HK-2 (cell line): ENCODE data around the gene TSC22D1.
"Not testable (repeated sequence)": the region's sequence is repeated elsewhere in the genome, so short reads cannot be mapped to it uniquely, and the experiment has no call there.

Experiments
- DNase-seq: peaks from one replicate; pipeline ENCODE4 v3.0.0-alpha.2; 2018; ENCODE audit not compliant: unreplicated experiment

The TSC22D1 gene

DNA sequence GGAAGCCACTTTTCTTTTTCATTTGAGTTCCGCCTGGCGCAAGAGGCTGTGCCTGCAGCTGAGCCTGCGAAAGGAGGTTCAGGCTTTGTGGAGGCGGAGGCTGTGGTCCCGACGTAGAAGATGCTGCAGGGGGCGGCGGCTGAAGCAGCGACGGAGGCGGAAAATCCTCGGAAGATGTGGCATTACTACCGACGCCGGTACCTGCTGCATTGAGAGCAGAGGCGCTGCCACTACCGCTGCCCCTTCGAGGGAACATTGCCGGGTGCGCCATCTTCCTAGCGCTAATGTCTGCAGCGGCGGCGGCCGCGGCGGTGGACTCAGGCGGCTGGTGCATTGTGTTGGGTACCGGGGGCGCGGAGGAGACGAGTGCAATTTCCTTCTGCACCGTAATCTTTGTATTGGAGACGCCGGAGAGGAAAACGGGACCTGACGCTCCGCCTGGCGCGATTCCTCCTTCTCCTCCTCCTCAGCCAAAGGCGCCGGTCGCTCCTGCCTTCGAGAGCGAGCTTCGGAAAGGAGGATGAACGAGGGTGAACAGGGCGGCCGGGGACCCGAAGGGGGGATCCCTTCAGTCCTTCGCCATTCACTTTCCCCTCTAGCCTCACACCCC is at the start of gene TSC22D1:
Gene TSC22D1 (minus strand): TSS at position 590 of the 610 bp plus-strand sequence. CDS start 256 bp downstream, at position 334.
- DNase-seq: peak; percentile 24

DNA sequence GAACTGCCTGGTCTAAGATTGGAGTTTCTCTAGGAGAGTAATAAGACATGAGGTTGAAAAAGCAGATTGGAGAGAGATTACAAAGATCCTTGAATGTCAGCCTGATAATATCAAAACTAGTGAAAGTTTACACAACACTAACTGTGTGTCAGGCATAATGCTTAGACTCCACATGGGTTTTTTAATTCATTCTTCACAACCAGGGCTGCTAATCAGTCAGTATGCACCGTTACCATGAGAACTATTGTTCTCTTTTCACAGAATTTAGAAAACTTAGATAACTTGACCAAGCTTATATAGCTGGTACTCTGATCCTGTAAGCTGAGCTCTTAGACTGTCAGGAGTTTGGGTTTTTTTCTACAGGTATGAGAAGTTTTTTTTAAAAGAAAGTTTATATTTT is 46.6 kb upstream of the TSC22D1 start:
- no peak for DNase-seq

DNA sequence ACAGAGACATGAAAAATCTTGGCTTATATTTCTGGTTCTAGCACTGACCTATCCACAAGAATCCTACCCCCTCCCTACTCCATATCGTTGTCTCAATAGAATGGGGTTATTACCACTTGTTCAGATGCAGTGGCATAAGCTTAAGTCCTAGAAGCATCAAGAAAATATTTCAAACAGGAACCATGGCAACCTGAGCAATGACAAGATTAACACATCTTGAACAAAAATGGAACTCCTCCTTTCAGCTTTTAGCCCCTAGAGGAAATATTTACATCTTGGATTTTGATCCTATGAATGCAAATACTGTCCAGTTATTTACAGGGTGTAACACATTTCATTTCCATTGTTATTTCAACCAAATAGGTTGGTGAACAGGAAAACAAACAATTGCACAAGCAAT is 46.1 kb upstream of the TSC22D1 start:
- DNase-seq: no peak

DNA sequence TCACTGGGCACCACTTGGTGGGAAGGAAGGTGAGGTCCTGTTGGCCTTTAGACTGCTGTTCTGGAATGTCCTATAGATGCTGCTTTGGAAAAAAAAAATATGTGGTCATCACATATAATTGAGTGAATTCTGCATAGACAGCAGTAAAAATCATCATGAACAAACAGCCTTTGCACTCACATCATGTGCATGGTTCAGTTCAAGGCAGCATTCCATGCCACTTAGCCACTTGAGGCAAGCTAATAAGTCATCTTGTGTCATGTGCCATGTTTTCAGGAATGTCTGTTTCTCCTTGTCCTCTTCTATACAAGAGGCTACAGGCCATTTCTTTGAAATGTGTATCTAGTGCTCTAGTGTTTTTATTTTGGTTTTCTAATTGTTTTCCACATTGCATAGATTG is 43.9 kb upstream of the TSC22D1 start:
- peak; percentile 25 for DNase-seq

DNA sequence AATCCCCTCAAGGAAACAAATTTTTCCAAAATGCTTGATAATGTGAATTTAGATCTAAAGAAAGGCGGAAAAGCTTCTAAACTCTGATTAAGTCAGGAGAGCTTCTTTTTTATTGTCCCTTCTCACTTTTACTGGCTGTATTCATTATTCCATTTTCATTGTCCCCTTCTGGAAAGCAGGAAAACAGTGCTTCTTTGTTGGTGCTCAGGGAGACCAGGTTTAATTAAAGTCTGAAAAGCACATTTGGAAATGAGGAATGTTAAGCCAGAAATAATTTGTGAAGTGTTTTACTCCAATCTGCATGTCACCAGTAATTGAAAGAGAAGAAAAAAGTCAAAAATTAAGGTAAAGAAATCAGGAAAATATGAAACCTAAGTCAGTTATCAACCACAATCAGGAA is 43.5 kb upstream of the TSC22D1 start:
- DNase-seq: no peak

DNA sequence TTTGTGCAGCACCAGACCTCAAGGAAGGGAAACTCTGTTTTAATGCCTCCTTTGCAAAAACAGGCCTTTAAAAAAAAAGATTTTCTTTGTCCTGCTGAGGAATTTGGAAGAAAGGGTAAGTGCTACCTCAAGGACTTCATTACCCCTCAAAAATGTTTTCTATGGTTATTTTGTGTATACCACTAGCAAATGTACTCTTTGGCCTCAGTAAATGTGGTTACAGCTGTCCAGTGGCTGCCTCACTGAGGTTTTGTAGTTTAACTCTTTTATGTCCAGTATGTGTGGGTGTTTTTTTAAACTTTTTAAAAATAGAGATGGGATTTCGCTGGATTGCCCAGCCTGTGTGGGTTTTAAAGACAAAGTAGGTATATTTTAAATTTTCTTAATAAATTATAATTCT is 42.2 kb upstream of the TSC22D1 start:
- DNase-seq: no peak

DNA sequence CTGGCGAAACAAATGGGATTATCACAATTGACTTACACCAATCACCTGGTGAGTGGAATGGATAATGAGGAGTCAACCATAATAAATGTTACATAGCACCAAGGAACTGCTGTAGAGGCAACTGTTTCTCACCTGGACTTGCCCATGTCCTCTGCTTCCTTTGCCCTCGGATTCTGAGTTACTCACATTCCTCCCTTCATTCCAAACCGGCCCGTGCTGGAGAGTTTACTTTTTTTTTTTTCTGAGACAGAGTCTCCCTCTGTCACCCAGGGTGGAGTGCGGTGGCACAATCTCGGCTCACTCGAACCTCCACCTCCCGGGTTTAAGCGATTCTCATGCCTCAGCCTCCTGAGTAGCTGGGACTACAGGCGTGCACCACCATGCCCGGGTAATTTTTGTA is 41.5 kb upstream of the TSC22D1 start:
- no peak for DNase-seq

DNA sequence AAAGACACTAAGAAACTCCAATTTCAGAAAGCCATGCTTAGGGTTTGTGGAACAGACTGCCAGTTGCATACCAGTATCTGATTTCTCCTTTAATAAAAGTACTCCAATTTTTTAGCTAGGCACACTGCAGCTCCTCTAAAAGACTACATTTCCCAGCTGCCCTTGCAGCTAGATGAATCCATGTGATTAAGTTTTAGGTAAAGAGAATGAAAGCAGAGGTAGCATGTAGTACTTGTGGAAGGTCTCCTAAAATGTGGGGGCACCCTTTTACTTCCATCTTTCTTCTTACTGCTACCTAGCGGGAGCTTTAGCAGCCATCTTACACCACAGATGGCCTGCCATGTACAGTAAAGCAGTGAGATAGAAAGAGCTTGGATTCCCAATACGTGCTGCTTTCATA is 33.0 kb upstream of the TSC22D1 start:
- DNase-seq: no peak

DNA sequence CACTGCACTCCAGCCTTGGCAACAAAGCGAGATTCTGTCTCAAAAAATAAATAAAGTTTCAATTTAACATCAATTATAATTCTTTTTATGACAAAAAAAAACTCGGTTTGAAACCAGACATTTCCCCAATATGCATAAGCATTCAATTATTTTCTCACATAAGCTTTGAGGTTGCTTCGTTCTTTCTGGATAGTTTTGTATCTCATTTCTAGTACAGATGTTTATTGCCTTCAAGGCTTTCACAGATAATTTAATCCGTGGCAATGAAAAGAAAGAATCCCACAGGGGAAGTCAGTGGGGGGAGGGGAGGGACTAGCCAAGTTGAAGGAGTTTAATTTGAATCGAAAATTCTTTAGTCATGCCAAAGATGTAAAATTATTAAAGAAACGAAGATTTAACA is 29.6 kb upstream of the TSC22D1 start:
- DNase-seq: no peak

DNA sequence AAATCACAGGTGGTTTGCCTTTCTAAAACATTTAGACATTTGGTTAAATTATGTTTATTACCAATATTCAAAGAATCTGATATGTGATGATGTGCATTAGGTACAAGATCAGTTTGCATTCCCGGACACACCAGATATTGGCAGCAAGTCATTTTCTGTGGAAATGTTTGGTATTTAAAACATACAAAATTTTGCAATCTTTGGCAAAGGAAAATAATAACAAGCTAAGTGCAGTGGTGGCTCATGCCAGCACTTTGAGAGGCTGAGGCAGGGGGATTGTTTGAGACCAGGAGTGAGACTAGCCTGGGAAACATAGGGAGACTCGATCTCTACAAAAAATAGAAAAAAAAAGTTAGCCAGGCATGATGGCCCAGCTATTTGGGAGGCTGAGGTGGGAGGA is 29.1 kb upstream of the TSC22D1 start:
- DNase-seq: no peak

DNA sequence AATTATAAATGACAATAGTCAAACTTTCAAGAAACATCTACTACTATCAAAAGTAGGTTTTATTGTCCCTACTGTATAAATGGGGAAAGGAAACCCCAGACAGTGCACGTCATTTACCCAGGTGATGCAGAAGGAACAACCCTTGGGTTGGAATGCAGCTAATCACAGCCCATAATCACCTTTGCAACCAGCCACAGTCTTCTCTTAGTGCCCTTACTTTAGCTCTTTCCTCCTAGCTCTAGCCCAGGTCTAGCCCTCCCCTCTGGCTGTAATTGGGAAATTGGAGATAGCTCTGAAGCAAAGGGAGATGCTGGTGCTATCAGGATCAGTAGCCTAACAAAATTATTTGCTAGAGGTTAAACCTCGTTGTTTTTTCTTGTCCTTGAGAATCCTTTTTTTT is 25.5 kb upstream of the TSC22D1 start:
- DNase-seq: no peak

DNA sequence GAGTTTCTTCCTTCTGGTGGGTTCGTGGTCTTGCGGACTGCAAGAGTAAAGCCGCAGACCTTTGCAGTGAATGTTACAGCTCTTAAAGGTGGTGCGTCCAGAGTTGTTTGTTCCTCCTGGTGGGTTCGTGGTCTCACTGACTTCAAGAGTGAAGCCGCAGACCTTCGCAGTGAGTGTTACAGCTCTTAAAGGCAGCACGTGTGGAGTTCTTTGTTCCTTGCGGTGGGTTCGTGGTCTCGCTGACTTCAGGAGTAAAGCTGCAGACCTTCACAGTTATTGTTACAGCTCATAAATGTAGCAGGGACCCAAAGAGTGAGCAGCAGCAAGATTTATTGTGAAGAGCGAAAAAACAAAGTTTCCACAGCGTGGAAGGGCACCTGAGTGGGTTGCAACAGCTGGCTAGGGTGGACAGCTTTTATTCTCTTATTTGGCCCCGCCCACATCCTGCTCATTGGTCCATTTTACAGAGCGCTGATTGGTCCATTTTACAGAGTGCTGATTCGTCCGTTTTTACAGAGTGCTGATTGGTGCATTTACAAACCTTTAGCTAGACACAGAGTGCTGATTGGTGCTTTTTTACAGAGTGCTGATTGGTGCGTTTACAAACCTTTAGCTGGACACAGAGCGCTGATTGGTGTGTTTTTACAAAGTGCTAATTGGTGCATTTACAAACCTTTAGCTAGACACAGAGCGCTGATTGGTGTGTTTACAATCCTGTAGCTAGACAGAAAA is 17.9 kb upstream of the TSC22D1 start:
- DNase-seq: not testable (repeated sequence)

DNA sequence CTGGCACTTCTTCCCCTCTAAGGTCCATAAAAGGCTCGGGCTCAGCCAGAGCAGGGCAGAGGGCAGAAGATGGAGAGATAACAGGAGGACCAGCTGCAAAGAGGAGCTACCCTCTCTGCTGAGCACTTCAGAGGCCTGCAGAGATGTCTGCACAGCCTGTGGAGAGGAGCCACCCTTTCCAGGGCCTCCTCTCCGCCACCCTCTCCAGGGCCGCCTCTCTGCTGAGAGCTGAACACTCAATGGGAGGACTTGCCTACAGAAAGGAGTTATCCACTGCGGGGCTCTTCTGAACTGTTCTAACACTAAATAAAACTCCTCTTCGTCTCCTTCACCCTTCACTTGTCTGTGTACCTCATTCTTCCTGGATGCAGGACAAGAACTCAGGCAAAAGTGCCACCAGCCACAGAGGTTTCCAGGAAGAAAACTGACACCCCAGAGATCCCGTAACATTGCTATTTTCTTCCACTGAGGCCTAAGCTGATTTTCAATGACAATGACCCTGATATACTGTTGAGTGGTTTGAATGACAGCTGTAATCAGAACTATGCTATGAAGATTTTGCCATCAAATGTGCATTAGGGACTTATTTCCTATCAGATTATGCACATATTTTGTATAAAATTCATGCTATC is 16.2 kb upstream of the TSC22D1 start:
- DNase-seq: no peak

DNA sequence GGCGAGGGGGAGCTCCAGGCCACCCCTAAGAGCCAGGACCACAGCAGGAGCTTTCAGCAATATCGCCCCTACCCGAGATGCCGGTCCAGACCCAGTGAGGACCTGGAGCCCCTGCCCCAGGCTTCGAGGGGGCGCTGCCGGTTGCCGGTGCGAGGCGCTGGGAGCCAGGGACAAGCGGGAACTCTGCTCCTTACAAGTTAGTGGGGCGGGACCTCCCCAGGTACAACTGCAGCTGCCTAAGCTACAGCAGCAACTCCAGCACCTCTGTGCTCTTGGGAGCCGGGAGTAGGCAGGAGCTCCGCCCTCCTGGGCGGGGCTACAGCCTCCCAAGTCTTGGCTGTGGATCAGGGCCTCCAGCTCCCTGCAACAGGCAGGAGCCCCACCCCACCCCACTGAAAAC is 15.2 kb upstream of the TSC22D1 start:
- no peak for DNase-seq

DNA sequence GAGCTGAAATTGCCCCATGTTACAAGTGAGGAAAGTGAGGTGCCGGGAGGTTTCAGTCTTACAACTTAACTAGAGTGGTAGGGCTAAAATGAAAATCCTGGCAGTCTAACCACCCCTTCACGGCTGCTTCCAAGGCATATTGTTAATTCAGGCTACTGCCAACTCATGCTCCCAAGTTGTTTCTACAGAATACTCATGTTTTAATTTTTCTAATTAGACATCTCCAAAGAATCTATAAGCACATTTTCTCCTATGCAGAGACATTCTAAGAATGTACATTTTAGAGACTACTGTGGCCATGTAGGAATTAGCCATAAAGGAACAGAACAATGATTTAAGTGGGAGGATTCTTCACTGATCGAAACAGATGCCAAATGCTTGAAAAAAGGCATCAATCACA is 7.0 kb upstream of the TSC22D1 start:
- DNase-seq: no peak

DNA sequence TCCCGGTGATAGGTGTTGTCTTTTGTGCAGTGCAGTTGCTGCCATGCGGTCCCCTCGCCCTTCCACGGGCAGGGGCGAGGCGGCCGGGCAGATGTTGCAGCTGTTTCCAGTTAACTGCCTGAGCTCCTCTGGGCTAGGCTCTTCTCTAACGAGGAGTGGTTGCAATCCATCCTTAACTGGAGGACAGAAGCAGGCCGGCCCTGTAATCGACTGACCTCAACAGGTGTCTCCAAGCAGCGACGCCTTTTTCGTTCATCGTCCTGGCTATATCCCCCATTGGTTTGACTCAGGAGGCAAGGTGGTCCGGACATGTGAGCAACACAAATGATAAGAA is 1.9 kb upstream of the TSC22D1 start:
- DNase-seq: no peak

DNA sequence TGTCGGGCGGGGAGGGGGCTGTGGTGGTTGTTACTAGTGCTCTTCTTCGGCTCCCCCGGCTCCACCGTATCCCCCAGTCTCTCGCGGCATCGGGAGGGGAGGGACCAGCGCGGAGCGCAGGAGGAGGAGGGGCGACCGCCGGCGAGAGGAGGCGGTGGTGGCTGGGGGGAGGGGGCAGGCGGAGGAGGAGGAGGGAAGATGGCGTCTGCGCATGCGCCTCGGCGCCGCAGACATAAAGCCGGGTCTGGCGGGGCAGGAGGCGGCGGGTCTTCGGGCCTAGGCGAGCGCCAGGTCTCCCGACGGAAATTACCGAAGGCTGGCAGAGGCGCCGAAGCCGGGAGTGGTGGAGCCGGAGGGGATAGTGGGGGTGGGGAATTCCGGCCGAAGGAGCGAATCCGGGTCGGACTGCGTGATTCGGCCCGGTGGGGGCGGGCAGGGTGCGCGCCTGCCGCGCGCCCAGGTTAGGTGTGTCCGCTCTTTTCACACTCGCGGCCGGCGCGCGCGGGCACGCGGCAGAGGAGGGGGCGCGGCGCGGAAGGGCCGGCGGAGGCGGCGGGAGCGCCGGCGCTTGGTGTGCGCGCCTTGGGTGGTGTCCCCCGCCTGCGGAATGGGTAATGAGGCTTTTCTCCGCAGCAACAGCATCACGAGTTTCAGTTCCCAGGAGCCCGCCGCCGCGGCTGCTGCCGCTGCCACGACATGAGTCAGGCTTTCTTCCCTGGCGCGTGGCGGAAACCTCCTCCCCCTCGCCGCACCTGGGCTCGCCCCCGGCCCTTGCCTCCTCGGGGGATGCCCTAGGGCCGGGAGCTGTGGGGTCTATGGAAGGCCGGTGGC is 1.3 kb upstream of the TSC22D1 start:
- DNase-seq: peak; percentile 95

DNA sequence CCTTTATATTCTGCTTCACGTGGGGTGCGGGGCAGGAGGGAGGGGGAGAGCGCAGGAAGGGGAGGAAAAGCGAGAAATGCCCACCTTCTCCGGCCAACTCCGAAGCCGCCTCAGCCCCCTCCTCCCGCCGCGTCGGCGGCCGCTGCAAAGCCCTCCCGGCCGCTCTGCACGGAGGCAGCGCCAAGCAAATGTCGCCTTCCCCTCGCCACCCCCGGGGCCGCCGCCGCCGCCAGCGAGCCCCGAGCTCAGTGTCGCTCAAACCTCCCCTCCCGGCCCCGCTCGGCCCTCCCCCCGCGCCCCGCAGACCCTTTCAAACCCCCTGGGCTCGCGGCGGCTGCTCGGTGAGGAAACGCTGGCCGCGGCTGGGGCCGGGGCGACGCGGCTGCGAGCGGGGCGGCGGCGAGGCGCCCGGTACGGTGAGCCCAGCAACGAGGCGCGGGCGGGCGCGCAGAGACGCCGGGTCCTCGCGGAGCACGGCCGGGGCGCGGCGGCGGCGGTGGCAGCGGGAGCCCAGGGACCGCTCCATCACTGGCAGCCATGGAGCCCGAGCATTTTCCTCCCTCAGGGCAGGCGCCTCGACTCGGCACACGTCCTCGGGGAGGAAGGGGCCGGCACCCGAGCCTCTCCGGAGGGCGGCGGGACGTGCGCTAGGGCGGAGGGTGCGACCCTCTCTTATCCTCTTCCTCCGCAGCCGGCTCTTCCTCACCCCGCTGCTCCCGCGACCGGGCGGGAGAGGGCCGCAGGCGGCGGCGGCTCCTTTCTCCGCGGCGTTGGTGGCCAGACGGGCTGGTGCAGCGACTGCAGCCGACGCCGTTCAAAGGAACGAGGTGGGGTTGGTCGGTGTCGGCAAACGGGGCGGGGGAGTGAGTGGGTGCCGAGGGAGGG is 463 bp upstream of the TSC22D1 start:
- DNase-seq: no peak

DNA sequence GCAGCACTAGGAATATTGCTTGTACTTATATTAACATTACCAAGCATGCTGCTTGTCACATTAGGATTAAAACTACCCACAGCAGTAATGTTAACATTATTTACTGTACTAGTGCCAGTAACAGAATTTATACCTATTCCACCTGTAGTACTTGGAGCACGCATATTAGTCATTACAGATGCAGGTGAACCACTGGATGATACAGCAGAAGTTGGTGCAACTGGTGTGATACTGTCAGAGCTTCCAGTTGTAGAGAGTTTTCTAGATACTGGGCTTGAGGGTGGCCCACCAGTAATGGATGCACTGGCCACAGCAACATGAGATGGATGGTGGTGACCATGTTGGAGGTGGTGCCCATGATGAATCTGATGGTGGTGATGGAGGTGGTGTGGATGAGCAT is 1.1 kb downstream of the TSC22D1 start:
- no peak for DNase-seq

DNA sequence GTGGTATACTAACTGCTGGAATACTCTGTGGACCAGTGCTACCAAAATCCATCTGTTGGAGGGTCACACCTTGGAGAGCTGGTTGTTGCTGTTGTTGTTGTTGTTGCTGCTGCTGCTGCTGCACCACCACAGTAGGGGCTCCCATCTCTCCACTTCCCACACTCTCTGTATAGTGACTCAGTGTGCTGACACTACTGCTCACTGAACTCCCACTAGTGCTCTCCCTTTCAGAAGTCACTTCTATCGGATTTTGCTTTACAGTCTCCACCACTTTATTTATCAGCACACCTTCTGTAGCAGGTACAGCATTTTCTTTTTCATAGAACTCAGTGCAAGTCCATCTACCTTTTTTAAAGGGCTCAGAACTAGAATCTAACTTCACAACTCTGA is 1.7 kb downstream of the TSC22D1 start:
- DNase-seq: no peak

DNA sequence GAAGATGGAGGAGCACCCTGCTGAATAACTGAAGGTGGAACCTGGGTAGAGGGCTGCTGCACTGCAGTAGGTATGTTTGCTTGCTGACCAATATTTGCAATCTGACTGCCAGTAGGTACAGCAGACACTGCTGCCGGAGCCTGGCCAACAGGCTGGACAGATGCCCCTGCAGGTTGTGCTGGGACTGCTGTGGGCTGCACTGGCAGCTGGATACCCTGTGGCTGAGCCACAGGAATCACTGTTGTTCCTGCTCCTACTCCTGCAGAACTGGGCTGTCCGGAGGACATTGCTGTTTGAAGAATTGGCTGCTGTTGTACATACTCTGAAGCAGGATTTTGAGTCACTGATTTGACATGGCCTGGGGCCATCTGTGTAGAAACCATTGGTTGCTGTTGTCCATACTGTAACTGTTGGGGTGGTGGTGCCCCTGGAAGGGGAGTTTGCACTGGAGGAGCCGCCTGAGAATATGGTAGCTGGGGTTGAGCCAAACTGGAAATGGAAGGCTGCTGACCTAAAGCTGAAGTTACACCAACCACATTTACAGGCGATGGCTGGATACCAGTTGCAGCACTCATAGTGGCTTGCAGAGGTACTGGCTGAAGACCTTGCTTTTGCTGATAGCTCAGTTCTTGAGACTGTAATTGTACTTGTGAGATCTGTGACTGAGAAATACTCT is 2.2 kb downstream of the TSC22D1 start:
- no peak for DNase-seq
